GM23338 (cell line): ENCODE data around the gene N4BP2L1. TPM values are rescaled to one million over a fixed set of nuclear protein-coding genes. Genes with fewer than 3 reads are reported as not detected.

Experiments used
- ATAC-seq: fragments of 200-7000 bp; cut with Tn5 transposase; 3 replicates; pipeline ENCODE4 v1.9.1; 2020
- DNase-seq: peaks from one replicate; pipeline ENCODE4 v3.0.0-alpha.2; 2015; ENCODE audit warnings: low spot score
- H2AFZ ChIP-seq: fragments of 200-600 bp; sonication (generic); 2 replicates; pipeline ENCODE4 v1.8.0; 2016; ENCODE audit warnings: antibody characterized with exemption, mild to moderate bottlenecking, moderate library complexity
- H3F3A ChIP-seq: fragments of 200-600 bp; sonication (generic); replicated peaks from 2 replicates; pipeline ENCODE4 v1.8.0; 2017; ENCODE audit warnings: antibody characterized with exemption, mixed run types, low read depth
- H3K27ac ChIP-seq: fragments of 200-600 bp; sonication (generic); 2 replicates; pipeline ENCODE4 v1.6.1; 2016; ENCODE audit warnings: low read depth
- H3K27me3 ChIP-seq: fragments of 200-600 bp; sonication (generic); 2 replicates; pipeline ENCODE4 v1.8.0; 2016; ENCODE audit warnings: mild to moderate bottlenecking, mixed run types, moderate library complexity; ENCODE audit not compliant: insufficient read depth
- H3K36me3 ChIP-seq: fragments of 200-600 bp; sonication (generic); 2 replicates; pipeline ENCODE4 v1.8.0; 2016; ENCODE audit warnings: mild to moderate bottlenecking; ENCODE audit not compliant: insufficient read depth
- H3K4me1 ChIP-seq: fragments of 200-600 bp; sonication (generic); 2 replicates; pipeline ENCODE4 v1.8.0; 2016; ENCODE audit warnings: mild to moderate bottlenecking, moderate library complexity; ENCODE audit not compliant: insufficient read depth
- H3K4me2 ChIP-seq: fragments of 200-600 bp; sonication (generic); 2 replicates; pipeline ENCODE4 v1.7.1; 2017; ENCODE audit warnings: mixed run types
- H3K4me3 ChIP-seq: fragments of 200-600 bp; sonication (generic); 2 replicates; pipeline ENCODE4 v1.6.1; 2016; ENCODE audit warnings: mixed run types
- H3K79me2 ChIP-seq: fragments of 200-600 bp; sonication (generic); replicated peaks from 2 replicates; pipeline ENCODE4 v1.8.0; 2017; ENCODE audit warnings: mild to moderate bottlenecking; ENCODE audit not compliant: insufficient read depth
- H3K9me2 ChIP-seq: fragments of 200-600 bp; sonication (generic); 2 replicates; pipeline ENCODE4 v1.8.0; 2017; ENCODE audit not compliant: insufficient read depth
- H4K20me1 ChIP-seq: fragments of 200-600 bp; sonication (generic); replicated peaks from 2 replicates; pipeline ENCODE4 v1.8.0; 2017; ENCODE audit warnings: mild to moderate bottlenecking; ENCODE audit not compliant: insufficient read depth
- H3K27ac Mint-ChIP-seq: 2 replicates; pipeline ENCODE4 v1.8.0; 2020; ENCODE audit warnings: inconsistent platforms, mild to moderate bottlenecking, moderate library complexity, mixed read lengths
- H3K27me3 Mint-ChIP-seq: 3 replicates; pipeline ENCODE4 v1.8.0; 2022; ENCODE audit warnings: low read depth, mild to moderate bottlenecking, moderate library complexity, mixed read lengths, inconsistent platforms; ENCODE audit not compliant: insufficient read depth, poor library complexity
- H3K36me3 Mint-ChIP-seq: 3 replicates; pipeline ENCODE4 v1.8.0; 2021; ENCODE audit warnings: low read depth, mild to moderate bottlenecking, inconsistent platforms, moderate library complexity, mixed read lengths
- H3K4me1 Mint-ChIP-seq: 3 replicates; pipeline ENCODE4 v1.8.0; 2020; ENCODE audit warnings: mild to moderate bottlenecking, inconsistent platforms, mixed read lengths
- H3K4me3 Mint-ChIP-seq: 3 replicates; pipeline ENCODE4 v1.8.0; 2021; ENCODE audit warnings: moderate library complexity, mild to moderate bottlenecking, inconsistent platforms, mixed read lengths
- H3K9me3 Mint-ChIP-seq: 3 replicates; pipeline ENCODE4 v1.8.0; 2020; ENCODE audit warnings: moderate library complexity, mild to moderate bottlenecking, inconsistent platforms, mixed read lengths
- CTCF ChIP-seq, 2 experiments: fragments of 200-600 bp in 1 of 2; sonication (generic) in 1 of 2; conservative IDR thresholded peaks; 2 replicates each; pipeline versions ENCODE4 v1.5.1 to v1.6.1; 2016 to 2017; ENCODE audit warnings: antibody characterized with exemption in 2 of 2, low read depth in 2 of 2, mild to moderate bottlenecking in 2 of 2, moderate library complexity in 1 of 2
- EZH2 ChIP-seq: fragments of 200-600 bp; sonication (generic); IDR thresholded peaks from one replicate; pipeline ENCODE4 v1.8.0; 2017; ENCODE audit warnings: antibody characterized with exemption, mild to moderate bottlenecking, low read depth; ENCODE audit not compliant: unreplicated experiment
- EZH2phosphoT487 ChIP-seq: fragments of 200-600 bp; sonication (generic); IDR thresholded peaks from one replicate; pipeline ENCODE4 v1.8.1; 2018; ENCODE audit warnings: antibody characterized with exemption; ENCODE audit not compliant: unreplicated experiment
- JUNB ChIP-seq: IDR thresholded peaks from one replicate; pipeline ENCODE4 v1.6.1; 2016; ENCODE audit warnings: antibody characterized with exemption; ENCODE audit not compliant: unreplicated experiment
- NANOG ChIP-seq: IDR thresholded peaks from 2 replicates; pipeline ENCODE4 v1.6.1; 2016; ENCODE audit warnings: antibody characterized with exemption, borderline replicate concordance
- POLR2AphosphoS5 ChIP-seq: IDR thresholded peaks from 2 replicates; pipeline ENCODE4 v1.6.1; 2016; ENCODE audit warnings: antibody characterized with exemption, low read depth
- REST ChIP-seq: IDR thresholded peaks from one replicate; pipeline ENCODE4 v1.6.1; 2018; ENCODE audit warnings: antibody characterized with exemption; ENCODE audit not compliant: unreplicated experiment
- ZNF114 ChIP-seq: fragments of 250-450 bp; sonication (Bioruptor Pico); IDR thresholded peaks from 2 replicates; pipeline ENCODE4 v1.5.0; 2020; ENCODE audit warnings: mild to moderate bottlenecking, moderate library complexity
- ZNF331 ChIP-seq: fragments of 250-450 bp; sonication (Bioruptor Pico); IDR thresholded peaks from 2 replicates; pipeline ENCODE4 v1.5.0; 2020; ENCODE audit warnings: low read depth, mild to moderate bottlenecking, moderate library complexity
- polyA plus RNA-seq: library from polyadenylated mRNA; unstranded; fragments of >200 nt; fragmentation: Nextera tagmentation; extraction: Ambion mirVana; gene quantifications from 2 replicates; pipeline ENCODE4 v1.2.1, GENCODE V29; 2016
- total RNA-seq: library from RNA; depleted of rRNA; stranded (reverse); fragments of >200 nt; shearing (Covaris generic); gene quantifications from 2 replicates; pipeline ENCODE4 v1.2.3, GENCODE V29; 2014
- TF ChIP-seq, protein P1 (sequence below): fragments of 250-450 bp; sonication (Bioruptor Pico); IDR thresholded peaks from 2 replicates; pipeline ENCODE4 v1.5.0; 2020; ENCODE audit warnings: mild to moderate bottlenecking, moderate library complexity
- TF ChIP-seq, protein P2 (sequence below): IDR thresholded peaks from 2 replicates; pipeline ENCODE4 v1.6.1; 2016; ENCODE audit warnings: antibody characterized with exemption

N4BP2L1 gene
- total and polyA plus RNA-seq, 2 experiments from 2014 or later = 3.3 to 4.1 TPM

DNA sequence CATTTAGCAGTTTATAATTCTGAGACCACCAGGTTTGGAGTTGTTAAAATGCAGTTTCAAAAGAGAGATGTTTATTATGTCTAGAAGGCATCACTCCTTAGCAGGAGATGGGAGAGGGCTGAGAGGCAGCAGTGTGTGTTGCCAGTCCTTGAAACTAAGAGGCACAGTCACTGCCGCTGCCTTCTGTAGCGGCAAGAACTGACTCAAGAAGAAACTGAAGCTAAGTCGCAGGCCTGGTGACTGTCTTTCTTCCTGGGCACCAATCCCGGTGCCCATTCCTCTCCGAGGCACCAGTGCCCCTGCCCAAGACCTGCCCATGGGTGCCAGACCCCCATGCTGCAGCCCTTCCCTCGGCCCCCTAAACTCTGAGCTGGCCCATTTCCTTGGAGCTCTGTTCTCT lies 20.1 kb downstream of the N4BP2L1 start (continued):
- TF ChIP-seq, protein P1, sequence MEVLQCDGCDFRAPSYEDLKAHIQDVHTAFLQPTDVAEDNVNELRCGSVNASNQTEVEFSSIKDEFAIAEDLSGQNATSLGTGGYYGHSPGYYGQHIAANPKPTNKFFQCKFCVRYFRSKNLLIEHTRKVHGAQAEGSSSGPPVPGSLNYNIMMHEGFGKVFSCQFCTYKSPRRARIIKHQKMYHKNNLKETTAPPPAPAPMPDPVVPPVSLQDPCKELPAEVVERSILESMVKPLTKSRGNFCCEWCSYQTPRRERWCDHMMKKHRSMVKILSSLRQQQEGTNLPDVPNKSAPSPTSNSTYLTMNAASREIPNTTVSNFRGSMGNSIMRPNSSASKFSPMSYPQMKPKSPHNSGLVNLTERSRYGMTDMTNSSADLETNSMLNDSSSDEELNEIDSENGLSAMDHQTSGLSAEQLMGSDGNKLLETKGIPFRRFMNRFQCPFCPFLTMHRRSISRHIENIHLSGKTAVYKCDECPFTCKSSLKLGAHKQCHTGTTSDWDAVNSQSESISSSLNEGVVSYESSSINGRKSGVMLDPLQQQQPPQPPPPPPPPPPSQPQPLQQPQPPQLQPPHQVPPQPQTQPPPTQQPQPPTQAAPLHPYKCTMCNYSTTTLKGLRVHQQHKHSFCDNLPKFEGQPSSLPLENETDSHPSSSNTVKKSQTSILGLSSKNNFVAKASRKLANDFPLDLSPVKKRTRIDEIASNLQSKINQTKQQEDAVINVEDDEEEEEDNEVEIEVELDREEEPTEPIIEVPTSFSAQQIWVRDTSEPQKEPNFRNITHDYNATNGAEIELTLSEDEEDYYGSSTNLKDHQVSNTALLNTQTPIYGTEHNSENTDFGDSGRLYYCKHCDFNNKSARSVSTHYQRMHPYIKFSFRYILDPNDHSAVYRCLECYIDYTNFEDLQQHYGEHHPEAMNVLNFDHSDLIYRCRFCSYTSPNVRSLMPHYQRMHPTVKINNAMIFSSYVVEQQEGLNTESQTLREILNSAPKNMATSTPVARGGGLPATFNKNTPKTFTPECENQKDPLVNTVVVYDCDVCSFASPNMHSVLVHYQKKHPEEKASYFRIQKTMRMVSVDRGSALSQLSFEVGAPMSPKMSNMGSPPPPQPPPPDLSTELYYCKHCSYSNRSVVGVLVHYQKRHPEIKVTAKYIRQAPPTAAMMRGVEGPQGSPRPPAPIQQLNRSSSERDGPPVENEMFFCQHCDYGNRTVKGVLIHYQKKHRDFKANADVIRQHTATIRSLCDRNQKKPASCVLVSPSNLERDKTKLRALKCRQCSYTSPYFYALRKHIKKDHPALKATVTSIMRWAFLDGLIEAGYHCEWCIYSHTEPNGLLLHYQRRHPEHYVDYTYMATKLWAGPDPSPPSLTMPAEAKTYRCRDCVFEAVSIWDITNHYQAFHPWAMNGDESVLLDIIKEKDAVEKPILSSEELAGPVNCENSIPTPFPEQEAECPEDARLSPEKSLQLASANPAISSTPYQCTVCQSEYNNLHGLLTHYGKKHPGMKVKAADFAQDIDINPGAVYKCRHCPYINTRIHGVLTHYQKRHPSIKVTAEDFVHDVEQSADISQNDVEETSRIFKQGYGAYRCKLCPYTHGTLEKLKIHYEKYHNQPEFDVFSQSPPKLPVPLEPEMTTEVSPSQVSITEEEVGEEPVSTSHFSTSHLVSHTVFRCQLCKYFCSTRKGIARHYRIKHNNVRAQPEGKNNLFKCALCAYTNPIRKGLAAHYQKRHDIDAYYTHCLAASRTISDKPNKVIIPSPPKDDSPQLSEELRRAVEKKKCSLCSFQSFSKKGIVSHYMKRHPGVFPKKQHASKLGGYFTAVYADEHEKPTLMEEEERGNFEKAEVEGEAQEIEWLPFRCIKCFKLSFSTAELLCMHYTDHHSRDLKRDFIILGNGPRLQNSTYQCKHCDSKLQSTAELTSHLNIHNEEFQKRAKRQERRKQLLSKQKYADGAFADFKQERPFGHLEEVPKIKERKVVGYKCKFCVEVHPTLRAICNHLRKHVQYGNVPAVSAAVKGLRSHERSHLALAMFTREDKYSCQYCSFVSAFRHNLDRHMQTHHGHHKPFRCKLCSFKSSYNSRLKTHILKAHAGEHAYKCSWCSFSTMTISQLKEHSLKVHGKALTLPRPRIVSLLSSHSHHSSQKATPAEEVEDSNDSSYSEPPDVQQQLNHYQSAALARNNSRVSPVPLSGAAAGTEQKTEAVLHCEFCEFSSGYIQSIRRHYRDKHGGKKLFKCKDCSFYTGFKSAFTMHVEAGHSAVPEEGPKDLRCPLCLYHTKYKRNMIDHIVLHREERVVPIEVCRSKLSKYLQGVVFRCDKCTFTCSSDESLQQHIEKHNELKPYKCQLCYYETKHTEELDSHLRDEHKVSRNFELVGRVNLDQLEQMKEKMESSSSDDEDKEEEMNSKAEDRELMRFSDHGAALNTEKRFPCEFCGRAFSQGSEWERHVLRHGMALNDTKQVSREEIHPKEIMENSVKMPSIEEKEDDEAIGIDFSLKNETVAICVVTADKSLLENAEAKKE (CRISPR knock-in tag) = no peak

- Histone ChIP-seq H3K4me3 (no peak overlapping the region), H3K4me1 (peaks cover 1% of the 10 kb centered on the region; the same call in 1 of the 2 replicates), H3K27ac (no peak overlapping the region), H3K36me3 (no peaks in the 10 kb centered on the region), H2AFZ (no peak overlapping the region), H4K20me1 (no peaks in the 10 kb centered on the region), H3K79me2 (no peaks in the 10 kb centered on the region), H3K4me2 (no peak overlapping the region), H3K27me3 (no peaks in the 10 kb centered on the region), H3K9me2 (no peaks in the 10 kb centered on the region), H3F3A (no peaks in the 10 kb centered on the region)
- ATAC-seq (no peak), DNase-seq (no peak)
- no peaks in the 10 kb centered on the region for H3K9me3 Mint-ChIP-seq
- H3K27me3 Mint-ChIP-seq = peaks cover 2% of the 10 kb centered on the region
- H3K4me1 Mint-ChIP-seq = peaks cover 5% of the 10 kb centered on the region
- peaks cover 9% of the 10 kb centered on the region; the same call in 2 of the 3 replicates for H3K36me3 Mint-ChIP-seq
- no peak overlapping the region for H3K4me3 Mint-ChIP-seq
- no peak overlapping the region for H3K27ac Mint-ChIP-seq
- TF ChIP-seq EZH2 (no peak), NANOG (no peak), ZNF331 (CRISPR knock-in tag) (no peak), ZNF114 (CRISPR knock-in tag) (no peak), REST (no peak), CTCF (conservative IDR thresholded peaks at IDR 0.05; ENCODE audit: low read depth in 2 of 2) (no peak), JUNB (no peak), EZH2phosphoT487 (no peak), POLR2AphosphoS5 (no peak)
- TF ChIP-seq, protein P2, sequence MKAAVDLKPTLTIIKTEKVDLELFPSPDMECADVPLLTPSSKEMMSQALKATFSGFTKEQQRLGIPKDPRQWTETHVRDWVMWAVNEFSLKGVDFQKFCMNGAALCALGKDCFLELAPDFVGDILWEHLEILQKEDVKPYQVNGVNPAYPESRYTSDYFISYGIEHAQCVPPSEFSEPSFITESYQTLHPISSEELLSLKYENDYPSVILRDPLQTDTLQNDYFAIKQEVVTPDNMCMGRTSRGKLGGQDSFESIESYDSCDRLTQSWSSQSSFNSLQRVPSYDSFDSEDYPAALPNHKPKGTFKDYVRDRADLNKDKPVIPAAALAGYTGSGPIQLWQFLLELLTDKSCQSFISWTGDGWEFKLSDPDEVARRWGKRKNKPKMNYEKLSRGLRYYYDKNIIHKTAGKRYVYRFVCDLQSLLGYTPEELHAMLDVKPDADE = no peak
These were observed 24.8 kb downstream of the N4BP2L1 start for GRCh38 chr13:32403108-32403507.
